ENCODE measurements around the gene CDC23. TPM values are rescaled to one million over a fixed set of nuclear protein-coding genes. Genes with fewer than 3 reads are reported as not detected.

The CDC23 gene
- total RNA-seq, 1 donor from 2014 or later = 34.2 TPM

- H3K4me1 ChIP-seq (ENCODE audit: insufficient read depth, low read length) = peaks cover 11% of the 10 kb centered on the region
These were observed 16.3 kb upstream of the CDC23 start for GRCh38 chr5:138229387-138229786.

GRCh38 chr5:138226910-138227309, 13.8 kb upstream of the CDC23 start:
- TF ChIP-seq CTCF (IDR thresholded peaks at IDR 0.05; ENCODE audit: insufficient read depth, low read depth, low read length) (no peak), EZH2 (IDR thresholded peaks at IDR 0.05; ENCODE audit: insufficient read depth, low read length) (no peak)
- no peak for FAIRE-seq

More at GRCh38 chr5:138229387-138229786, 16.3 kb upstream of the CDC23 start:
- H3K36me3 ChIP-seq (ENCODE audit: insufficient read depth, low read length) = no peaks in the 10 kb centered on the region
- no peak overlapping the region for H3K4me3 ChIP-seq (ENCODE audit: insufficient read depth, low read depth, low read length)
- H3K27me3 ChIP-seq (ENCODE audit: insufficient read depth, low read length) = no peaks in the 10 kb centered on the region
- Mint-ChIP-seq H3K27me3 (ENCODE audit: low read depth, unreplicated experiment) (peaks cover under 1% of the 10 kb centered on the region), H3K4me1 (ENCODE audit: low read depth, unreplicated experiment) (peaks cover 13% of the 10 kb centered on the region), H3K4me3 (ENCODE audit: unreplicated experiment) (peak overlapping the region; percentile 50), H3K27ac (ENCODE audit: unreplicated experiment) (no peak overlapping the region), H3K36me3 (ENCODE audit: low read depth, unreplicated experiment) (peaks cover 2% of the 10 kb centered on the region), H3K9me3 (ENCODE audit: unreplicated experiment) (peaks cover 7% of the 10 kb centered on the region)
- DNase-seq (ENCODE audit: low read depth) (no peak), FAIRE-seq (no peak)
- no peak overlapping the region for H3K9ac ChIP-seq (ENCODE audit: low read length)
- no peak overlapping the region for H2AFZ ChIP-seq (ENCODE audit: low read depth, low read length)
- H3K4me2 ChIP-seq (ENCODE audit: low read length) = no peak overlapping the region
- H3K27ac ChIP-seq (ENCODE audit: low read depth, low read length) = no peak overlapping the region
- TF ChIP-seq EZH2 (IDR thresholded peaks at IDR 0.05; ENCODE audit: insufficient read depth, low read length) (no peak), CTCF (IDR thresholded peaks at IDR 0.05; ENCODE audit: insufficient read depth, low read depth, low read length) (no peak)
- H3K79me2 ChIP-seq (ENCODE audit: insufficient read depth, low read length) = no peaks in the 10 kb centered on the region
- H3K9me3 ChIP-seq (ENCODE audit: insufficient read depth, low read depth, low read length) = no peaks in the 10 kb centered on the region
- no peaks in the 10 kb centered on the region for H4K20me1 ChIP-seq (ENCODE audit: insufficient read depth, low read length)

GRCh38 chr5:138224712-138225111, 11.6 kb upstream of the CDC23 start:
- no peaks in the 10 kb centered on the region for H3K27me3 ChIP-seq (ENCODE audit: insufficient read depth, low read length)
- FAIRE-seq (no peak), DNase-seq (ENCODE audit: low read depth) (no peak)
- no peaks in the 10 kb centered on the region for H3K4me1 ChIP-seq (ENCODE audit: insufficient read depth, low read length)
- H3K36me3 Mint-ChIP-seq (ENCODE audit: low read depth, unreplicated experiment) = peaks cover 2% of the 10 kb centered on the region
- no peak overlapping the region for H3K27ac ChIP-seq (ENCODE audit: low read depth, low read length)
- no peak for TF ChIP-seq EZH2 (IDR thresholded peaks at IDR 0.05; ENCODE audit: insufficient read depth, low read length)
- TF ChIP-seq CTCF (IDR thresholded peaks at IDR 0.05; ENCODE audit: insufficient read depth, low read depth, low read length) = no peak
- no peak overlapping the region for H3K4me2 ChIP-seq (ENCODE audit: low read length)
- H3K9me3 ChIP-seq (ENCODE audit: insufficient read depth, low read depth, low read length) = no peaks in the 10 kb centered on the region
- H3K4me3 ChIP-seq (ENCODE audit: insufficient read depth, low read depth, low read length) = no peak overlapping the region
- H3K27me3 Mint-ChIP-seq (ENCODE audit: low read depth, unreplicated experiment) = peaks cover 3% of the 10 kb centered on the region
- no peak overlapping the region for H3K4me3 Mint-ChIP-seq (ENCODE audit: unreplicated experiment)
- H3K36me3 ChIP-seq (ENCODE audit: insufficient read depth, low read length) = no peaks in the 10 kb centered on the region
- no peaks in the 10 kb centered on the region for H4K20me1 ChIP-seq (ENCODE audit: insufficient read depth, low read length)
- no peaks in the 10 kb centered on the region for H3K4me1 Mint-ChIP-seq (ENCODE audit: low read depth, unreplicated experiment)
- H3K9me3 Mint-ChIP-seq (ENCODE audit: unreplicated experiment) = peaks cover 7% of the 10 kb centered on the region
- H2AFZ ChIP-seq (ENCODE audit: low read depth, low read length) = no peak overlapping the region
- H3K9ac ChIP-seq (ENCODE audit: low read length) = no peak overlapping the region
- H3K79me2 ChIP-seq (ENCODE audit: insufficient read depth, low read length) = no peaks in the 10 kb centered on the region
- no peak overlapping the region for H3K27ac Mint-ChIP-seq (ENCODE audit: unreplicated experiment)

More at GRCh38 chr5:138226910-138227309, 13.8 kb upstream of the CDC23 start:
- Histone ChIP-seq H4K20me1 (ENCODE audit: insufficient read depth, low read length) (no peaks in the 10 kb centered on the region), H3K9me3 (ENCODE audit: insufficient read depth, low read depth, low read length) (no peaks in the 10 kb centered on the region), H3K36me3 (ENCODE audit: insufficient read depth, low read length) (no peaks in the 10 kb centered on the region), H2AFZ (ENCODE audit: low read depth, low read length) (no peak overlapping the region), H3K4me1 (ENCODE audit: insufficient read depth, low read length) (peaks cover 11% of the 10 kb centered on the region), H3K27ac (ENCODE audit: low read depth, low read length) (no peak overlapping the region), H3K4me2 (ENCODE audit: low read length) (no peak overlapping the region), H3K9ac (ENCODE audit: low read length) (no peak overlapping the region), H3K27me3 (ENCODE audit: insufficient read depth, low read length) (no peaks in the 10 kb centered on the region), H3K79me2 (ENCODE audit: insufficient read depth, low read length) (no peaks in the 10 kb centered on the region), H3K4me3 (ENCODE audit: insufficient read depth, low read depth, low read length) (no peak overlapping the region)
- DNase-seq (ENCODE audit: low read depth) = no peak
- Mint-ChIP-seq H3K27me3 (ENCODE audit: low read depth, unreplicated experiment) (peaks cover 2% of the 10 kb centered on the region), H3K9me3 (ENCODE audit: unreplicated experiment) (peaks cover 7% of the 10 kb centered on the region), H3K4me3 (ENCODE audit: unreplicated experiment) (no peak overlapping the region), H3K27ac (ENCODE audit: unreplicated experiment) (no peak overlapping the region), H3K36me3 (ENCODE audit: low read depth, unreplicated experiment) (peaks cover 2% of the 10 kb centered on the region), H3K4me1 (ENCODE audit: low read depth, unreplicated experiment) (peaks cover 13% of the 10 kb centered on the region)

Data from astrocyte (in vitro differentiated cells and primary cell).